ENCODE results near the gene PLA2G2E.
"Not testable (repeated sequence)": the region's sequence is repeated elsewhere in the genome, so short reads cannot be mapped to it uniquely, and the experiment has no call there.

PLA2G2E gene

DNA sequence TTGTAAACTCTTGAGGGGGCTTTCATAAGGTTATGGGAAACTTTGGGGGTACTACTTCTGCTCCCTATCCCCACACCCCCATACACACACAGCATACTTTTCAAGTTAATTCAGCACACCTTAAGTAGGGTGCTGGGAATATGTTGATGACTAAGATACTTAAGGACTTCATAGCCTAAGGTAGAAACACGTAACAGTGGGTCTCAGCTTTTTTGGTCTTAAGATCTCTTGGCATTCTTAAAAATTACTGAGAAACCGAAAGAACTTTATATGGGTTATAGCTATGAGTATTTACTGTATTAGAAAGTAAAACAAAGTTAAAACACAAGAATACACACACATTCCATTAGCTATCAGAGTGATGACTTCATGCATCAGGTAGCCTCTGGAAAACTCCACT is 39.1 kb downstream of the PLA2G2E start:
- DNase-seq (ENCODE audit: low spot score): no peak
- in situ Hi-C loops (cut with MboI; ENCODE audit: low pct_unique_long_range_greater_than_20kb, low sequenced_read_pairs, unreplicated experiment): no loop called here

DNA sequence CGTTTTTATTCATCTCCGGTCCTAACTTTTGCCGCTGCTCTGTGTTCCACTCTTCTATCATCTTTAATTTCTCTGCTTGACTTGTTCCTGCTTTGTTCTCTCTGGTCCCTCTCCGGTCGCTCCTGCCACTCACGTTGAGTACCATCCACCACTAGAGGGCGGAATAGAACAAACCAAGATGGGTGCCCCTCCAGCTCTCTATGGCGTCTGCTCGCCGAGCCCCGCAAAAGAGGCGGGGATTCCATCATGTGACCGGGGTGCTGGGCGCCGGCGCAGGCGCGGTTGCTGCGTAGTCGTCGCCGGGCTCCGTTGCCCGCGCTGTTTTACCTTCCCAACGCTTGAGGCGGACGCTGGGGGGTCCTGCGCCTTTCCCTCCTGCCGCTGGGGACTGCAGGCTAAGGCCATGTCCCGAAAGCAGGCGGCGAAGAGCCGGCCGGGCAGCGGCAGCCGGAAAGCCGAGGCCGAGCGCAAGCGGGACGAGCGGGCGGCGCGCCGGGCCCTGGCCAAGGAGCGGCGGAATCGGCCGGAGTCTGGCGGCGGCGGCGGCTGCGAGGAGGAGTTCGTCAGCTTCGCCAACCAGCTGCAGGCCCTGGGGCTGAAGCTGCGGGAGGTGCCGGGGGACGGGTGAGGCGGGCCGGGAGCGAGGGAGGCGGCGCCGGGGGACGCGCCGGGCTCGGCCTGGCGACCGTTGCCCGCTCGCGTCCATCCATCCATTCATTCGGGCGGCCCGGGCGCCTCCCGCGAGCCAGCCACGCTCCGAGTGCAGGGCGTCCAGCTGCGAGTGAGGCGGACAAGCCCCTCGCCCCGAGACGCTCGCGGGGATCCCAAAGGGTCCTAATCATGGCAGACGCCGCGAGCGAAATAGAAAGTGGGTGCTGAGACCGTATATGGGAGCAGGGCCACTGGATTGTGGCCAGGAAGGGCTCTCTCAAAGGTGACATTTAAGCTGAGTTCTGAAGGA is 41.0 kb downstream of the PLA2G2E start, which contains the start of gene OTUD3:
Gene OTUD3, plus strand, starts transcription at position 285 of the 961 bp plus-strand sequence. Its CDS starts 119 bp downstream, at position 404.
- in situ Hi-C loops (cut with MboI; ENCODE audit: low pct_unique_long_range_greater_than_20kb, low sequenced_read_pairs, unreplicated experiment): no loop called here
- TF ChIP-seq, protein P1, sequence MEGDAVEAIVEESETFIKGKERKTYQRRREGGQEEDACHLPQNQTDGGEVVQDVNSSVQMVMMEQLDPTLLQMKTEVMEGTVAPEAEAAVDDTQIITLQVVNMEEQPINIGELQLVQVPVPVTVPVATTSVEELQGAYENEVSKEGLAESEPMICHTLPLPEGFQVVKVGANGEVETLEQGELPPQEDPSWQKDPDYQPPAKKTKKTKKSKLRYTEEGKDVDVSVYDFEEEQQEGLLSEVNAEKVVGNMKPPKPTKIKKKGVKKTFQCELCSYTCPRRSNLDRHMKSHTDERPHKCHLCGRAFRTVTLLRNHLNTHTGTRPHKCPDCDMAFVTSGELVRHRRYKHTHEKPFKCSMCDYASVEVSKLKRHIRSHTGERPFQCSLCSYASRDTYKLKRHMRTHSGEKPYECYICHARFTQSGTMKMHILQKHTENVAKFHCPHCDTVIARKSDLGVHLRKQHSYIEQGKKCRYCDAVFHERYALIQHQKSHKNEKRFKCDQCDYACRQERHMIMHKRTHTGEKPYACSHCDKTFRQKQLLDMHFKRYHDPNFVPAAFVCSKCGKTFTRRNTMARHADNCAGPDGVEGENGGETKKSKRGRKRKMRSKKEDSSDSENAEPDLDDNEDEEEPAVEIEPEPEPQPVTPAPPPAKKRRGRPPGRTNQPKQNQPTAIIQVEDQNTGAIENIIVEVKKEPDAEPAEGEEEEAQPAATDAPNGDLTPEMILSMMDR (IDR thresholded peaks at IDR 0.05; ENCODE audit: extremely low read depth, insufficient read depth, missing control alignments): peak; percentile 86
- peak; percentile 97 for DNase-seq (ENCODE audit: low spot score)

More for the DNA sequence above, 39.1 kb downstream of the PLA2G2E start:
- TF ChIP-seq, protein P1 (IDR thresholded peaks at IDR 0.05; ENCODE audit: extremely low read depth, insufficient read depth, missing control alignments): no peak

DNA sequence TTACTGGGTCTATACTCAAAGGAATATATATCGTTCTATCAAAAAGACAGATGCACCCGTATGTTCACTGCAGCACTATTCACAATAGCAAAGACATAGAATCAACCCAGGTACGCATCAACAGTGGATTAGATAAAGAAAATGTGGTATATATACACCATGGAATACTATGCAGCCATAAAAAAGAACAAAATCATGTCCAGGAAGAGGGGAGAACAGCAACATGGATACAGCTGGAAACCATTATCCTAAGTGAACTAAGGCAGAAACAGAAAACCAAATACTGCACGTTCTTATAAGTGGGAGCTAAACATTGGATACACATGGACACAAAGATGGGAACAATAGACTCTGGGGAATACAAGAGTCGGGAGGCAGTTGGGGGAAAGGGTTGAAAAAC is 42.6 kb downstream of the PLA2G2E start:
- in situ Hi-C loops (cut with MboI; ENCODE audit: low pct_unique_long_range_greater_than_20kb, low sequenced_read_pairs, unreplicated experiment); DNase-seq (ENCODE audit: low spot score): not testable (repeated sequence)

DNA sequence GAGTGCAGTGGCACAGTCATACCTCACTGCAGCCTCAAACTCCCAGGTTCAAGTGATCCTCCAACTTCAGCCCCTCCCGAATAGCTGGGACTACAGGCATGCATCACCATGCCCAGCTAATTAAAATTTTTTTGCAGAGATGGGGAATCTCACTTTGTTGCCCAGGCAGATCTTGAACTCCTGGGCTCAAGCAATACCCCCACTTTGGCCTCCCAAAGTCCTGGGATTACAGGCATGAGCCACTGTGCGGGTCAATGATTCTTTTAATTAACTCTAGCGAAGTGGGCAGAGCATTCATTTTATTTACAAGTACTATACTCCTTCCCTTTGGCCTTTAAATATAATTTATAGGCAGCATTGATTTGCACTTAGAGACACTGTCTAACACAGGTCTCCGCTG is 43.8 kb downstream of the PLA2G2E start:
- TF ChIP-seq, protein P1 (IDR thresholded peaks at IDR 0.05; ENCODE audit: extremely low read depth, insufficient read depth, missing control alignments): no peak
- in situ Hi-C loops (cut with MboI; ENCODE audit: low pct_unique_long_range_greater_than_20kb, low sequenced_read_pairs, unreplicated experiment): no loop called here
- DNase-seq (ENCODE audit: low spot score): no peak

DNA sequence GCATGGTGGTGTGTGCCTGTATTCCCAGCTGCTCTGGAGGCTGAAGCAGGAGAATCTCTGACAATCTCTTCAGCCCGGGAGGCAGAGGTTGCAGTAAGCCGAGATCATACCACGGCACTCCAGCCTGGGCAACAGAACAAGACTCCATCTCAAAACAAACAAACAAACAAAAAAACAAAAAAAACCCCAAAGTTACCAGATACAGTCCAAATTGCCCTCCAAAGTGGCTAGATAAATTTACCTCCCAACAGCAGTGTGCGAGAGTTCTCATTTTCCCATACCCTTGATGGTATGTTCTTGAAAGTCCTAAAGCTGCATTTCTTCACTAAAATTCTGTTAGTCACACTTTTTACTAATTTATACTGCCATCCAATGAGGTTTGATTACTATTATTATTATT is 44.2 kb downstream of the PLA2G2E start:
- no peak for DNase-seq (ENCODE audit: low spot score)
- TF ChIP-seq, protein P1 (IDR thresholded peaks at IDR 0.05; ENCODE audit: extremely low read depth, insufficient read depth, missing control alignments): no peak
- in situ Hi-C loops (cut with MboI; ENCODE audit: low pct_unique_long_range_greater_than_20kb, low sequenced_read_pairs, unreplicated experiment): no loop called here

DNA sequence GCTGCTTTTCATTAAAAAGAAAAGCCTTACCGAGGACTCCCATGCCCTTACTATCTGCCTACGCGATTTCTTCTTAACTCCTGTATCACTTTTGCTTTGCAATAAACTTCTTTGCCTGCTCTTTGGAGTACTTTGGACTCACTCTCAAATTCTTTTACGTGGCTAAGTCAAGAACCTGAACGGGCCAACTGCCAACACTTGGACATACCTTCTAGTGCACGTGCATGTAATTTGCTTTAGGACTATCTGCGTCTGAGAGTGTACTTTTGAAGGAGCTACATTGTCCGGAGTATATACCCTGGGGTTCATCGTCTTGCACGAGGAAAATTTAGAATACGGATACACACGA is 44.8 kb downstream of the PLA2G2E start:
- no peak for DNase-seq (ENCODE audit: low spot score)
- TF ChIP-seq, protein P1 (IDR thresholded peaks at IDR 0.05; ENCODE audit: extremely low read depth, insufficient read depth, missing control alignments): no peak
- in situ Hi-C loops (cut with MboI; ENCODE audit: low pct_unique_long_range_greater_than_20kb, low sequenced_read_pairs, unreplicated experiment): no loop called here
